OCI-LY3 (cell line): ENCODE measurements around the gene TCEA2.

Experiments
- CTCF ChIP-seq: fragments of 200-600, 300-600 bp; sonication (generic); IDR thresholded peaks from 2 replicates; pipeline ENCODE4 v1.5.1; 2014; ENCODE audit warnings: antibody characterized with exemption, low read length, low read depth
- EZH2phosphoT487 ChIP-seq: fragments of 200-600 bp; shearing (Covaris generic); IDR thresholded peaks from 2 replicates; pipeline ENCODE4 v1.6.1; 2018; ENCODE audit warnings: antibody characterized with exemption, mixed run types, low read depth

- TF ChIP-seq CTCF (no peak), EZH2phosphoT487 (no peak)
Measured at GRCh38 chr20:64106435-64106961, 43.5 kb downstream of the TCEA2 start.
